ENCODE data around the gene NFE2L2.

Gene NFE2L2

DNA sequence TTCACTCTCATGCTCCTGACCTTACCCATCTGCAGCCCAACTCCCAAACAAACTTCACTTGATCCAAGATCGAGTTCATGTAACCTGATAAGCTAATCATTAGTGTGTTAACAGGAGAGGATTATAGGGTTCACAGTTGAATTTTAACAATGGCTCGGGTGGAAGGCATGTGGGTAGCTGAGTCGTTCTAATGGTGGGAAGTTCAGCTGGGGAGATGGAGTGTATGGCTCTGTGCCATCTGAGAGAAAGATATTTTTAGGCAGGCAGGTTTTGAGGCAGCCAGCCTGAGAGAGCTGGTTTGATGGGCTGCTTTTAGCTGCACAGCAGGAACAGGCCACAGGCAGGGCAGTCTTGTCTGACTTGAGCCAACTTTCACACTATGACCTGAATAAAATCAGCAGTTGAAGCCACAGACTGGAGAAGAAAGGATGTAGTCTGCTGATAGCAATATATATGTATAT, 17.7 kb upstream of the NFE2L2 start:
- Histone ChIP-seq H3K27me3 (ENCODE audit: control insufficient read depth, insufficient read depth, low read length) (no peaks in the 10 kb centered on the region), H3K79me2 (no peaks in the 10 kb centered on the region), H3K4me3 (ENCODE audit: low read depth, low read length) (no peak overlapping the region), H3K4me2 (ENCODE audit: low read length) (no peak overlapping the region), H3K9me3 (ENCODE audit: control insufficient read depth, low read length) (no peaks in the 10 kb centered on the region), H3K27ac (no peak overlapping the region), H3K36me3 (ENCODE audit: control insufficient read depth, insufficient read depth, low read length) (no peaks in the 10 kb centered on the region), H3K9ac (no peak overlapping the region), H3K4me1 (no peaks in the 10 kb centered on the region), H2AFZ (no peak overlapping the region)
- TF ChIP-seq, protein P1, sequence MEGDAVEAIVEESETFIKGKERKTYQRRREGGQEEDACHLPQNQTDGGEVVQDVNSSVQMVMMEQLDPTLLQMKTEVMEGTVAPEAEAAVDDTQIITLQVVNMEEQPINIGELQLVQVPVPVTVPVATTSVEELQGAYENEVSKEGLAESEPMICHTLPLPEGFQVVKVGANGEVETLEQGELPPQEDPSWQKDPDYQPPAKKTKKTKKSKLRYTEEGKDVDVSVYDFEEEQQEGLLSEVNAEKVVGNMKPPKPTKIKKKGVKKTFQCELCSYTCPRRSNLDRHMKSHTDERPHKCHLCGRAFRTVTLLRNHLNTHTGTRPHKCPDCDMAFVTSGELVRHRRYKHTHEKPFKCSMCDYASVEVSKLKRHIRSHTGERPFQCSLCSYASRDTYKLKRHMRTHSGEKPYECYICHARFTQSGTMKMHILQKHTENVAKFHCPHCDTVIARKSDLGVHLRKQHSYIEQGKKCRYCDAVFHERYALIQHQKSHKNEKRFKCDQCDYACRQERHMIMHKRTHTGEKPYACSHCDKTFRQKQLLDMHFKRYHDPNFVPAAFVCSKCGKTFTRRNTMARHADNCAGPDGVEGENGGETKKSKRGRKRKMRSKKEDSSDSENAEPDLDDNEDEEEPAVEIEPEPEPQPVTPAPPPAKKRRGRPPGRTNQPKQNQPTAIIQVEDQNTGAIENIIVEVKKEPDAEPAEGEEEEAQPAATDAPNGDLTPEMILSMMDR (IDR thresholded peaks at IDR 0.05) = no peak

DNA sequence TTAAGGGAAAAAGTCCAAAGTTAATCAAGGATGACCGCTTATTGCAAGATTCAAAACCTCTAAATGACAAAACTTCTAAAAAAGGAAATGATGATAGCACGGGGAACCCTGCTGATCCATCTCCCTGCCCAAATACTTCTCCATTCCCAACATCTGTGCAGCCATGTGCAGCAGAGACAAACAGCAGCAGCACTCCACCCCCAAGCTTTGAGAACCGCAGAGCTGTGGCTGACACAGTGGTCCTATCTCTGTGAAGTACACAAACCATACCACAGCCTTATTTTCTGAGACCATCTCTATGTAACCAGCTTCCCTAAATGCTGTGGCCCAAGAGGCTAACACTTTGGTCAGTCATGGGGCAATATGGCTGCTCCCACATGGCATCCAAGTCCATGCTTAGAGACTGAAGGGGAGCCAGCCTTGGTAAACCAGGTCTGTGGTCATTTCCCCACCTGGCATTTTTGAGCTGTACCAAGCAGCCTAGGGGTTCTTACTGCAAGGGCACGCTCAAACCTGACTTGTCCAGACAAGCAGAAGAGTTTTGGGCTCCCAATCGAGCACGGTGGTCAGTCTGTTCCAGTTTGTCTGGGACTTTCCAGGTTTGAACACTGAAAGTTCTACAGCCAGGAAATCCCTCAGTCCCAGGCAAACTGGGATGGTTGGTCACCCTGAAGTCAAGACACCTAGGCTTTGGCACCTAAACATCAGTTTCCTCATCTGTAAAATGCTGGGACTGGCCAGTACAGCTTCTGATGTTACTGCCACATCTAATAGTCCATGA, 17.1 kb upstream of the NFE2L2 start:
- H3K27ac ChIP-seq = no peak overlapping the region
- no peak overlapping the region for H2AFZ ChIP-seq
- no peaks in the 10 kb centered on the region for H3K27me3 ChIP-seq (ENCODE audit: control insufficient read depth, insufficient read depth, low read length)
- H3K4me3 ChIP-seq (ENCODE audit: low read depth, low read length) = no peak overlapping the region
- TF ChIP-seq, protein P1 (IDR thresholded peaks at IDR 0.05) = no peak
- H3K79me2 ChIP-seq = no peaks in the 10 kb centered on the region
- H3K4me1 ChIP-seq = no peaks in the 10 kb centered on the region
- no peak overlapping the region for H3K4me2 ChIP-seq (ENCODE audit: low read length)
- no peak overlapping the region for H3K9ac ChIP-seq
- no peaks in the 10 kb centered on the region for H3K9me3 ChIP-seq (ENCODE audit: control insufficient read depth, low read length)
- H3K36me3 ChIP-seq (ENCODE audit: control insufficient read depth, insufficient read depth, low read length) = no peaks in the 10 kb centered on the region

DNA sequence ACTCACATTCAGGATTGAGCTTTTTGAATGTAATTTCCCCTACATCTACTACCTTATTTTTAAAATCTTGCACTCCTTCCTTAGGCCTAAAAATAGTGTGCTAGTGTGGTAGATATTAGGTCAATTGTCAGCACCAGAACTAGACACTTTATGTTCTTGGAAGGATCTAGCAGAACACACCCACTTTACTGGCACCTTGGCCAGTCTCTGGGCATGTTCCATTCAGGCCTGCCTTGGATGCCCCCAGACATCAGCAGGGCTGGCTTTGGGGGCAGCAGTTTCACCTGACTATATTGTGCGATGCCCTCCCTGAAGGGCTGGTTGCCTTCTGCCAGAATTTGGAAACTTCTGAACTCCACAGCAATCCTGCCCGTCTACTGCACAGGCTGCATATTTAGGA, 15.3 kb upstream of the NFE2L2 start:
- TF ChIP-seq, protein P1 (IDR thresholded peaks at IDR 0.05) = no peak
- no peaks in the 10 kb centered on the region for H3K27me3 ChIP-seq (ENCODE audit: control insufficient read depth, insufficient read depth, low read length)
- H3K4me2 ChIP-seq (ENCODE audit: low read length) = no peak overlapping the region
- H3K9ac ChIP-seq = no peak overlapping the region
- no peaks in the 10 kb centered on the region for H3K79me2 ChIP-seq
- H2AFZ ChIP-seq = no peak overlapping the region
- no peaks in the 10 kb centered on the region for H3K36me3 ChIP-seq (ENCODE audit: control insufficient read depth, insufficient read depth, low read length)
- H3K4me1 ChIP-seq = no peaks in the 10 kb centered on the region
- no peaks in the 10 kb centered on the region for H3K9me3 ChIP-seq (ENCODE audit: control insufficient read depth, low read length)
- H3K4me3 ChIP-seq (ENCODE audit: low read depth, low read length) = no peak overlapping the region
- no peak overlapping the region for H3K27ac ChIP-seq

DNA sequence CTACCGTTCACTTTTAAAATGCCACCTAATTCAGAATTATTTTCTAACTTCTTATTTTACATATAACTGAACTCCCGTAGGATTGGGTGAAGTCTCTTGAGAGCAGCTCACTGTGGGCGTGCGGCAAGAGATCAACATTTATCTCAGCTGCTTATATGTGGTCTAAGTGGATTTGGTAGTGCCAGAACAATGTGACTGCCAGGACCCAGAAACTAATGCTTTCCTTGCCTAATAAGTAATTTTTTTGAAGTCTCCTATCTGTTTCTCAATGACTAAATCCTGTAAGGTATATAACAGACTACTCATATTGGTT, 11.2 kb upstream of the NFE2L2 start:
- Histone ChIP-seq H3K27ac (no peak overlapping the region), H3K4me3 (ENCODE audit: low read depth, low read length) (no peak overlapping the region), H3K9me3 (ENCODE audit: control insufficient read depth, low read length) (no peaks in the 10 kb centered on the region), H3K4me1 (no peaks in the 10 kb centered on the region), H3K27me3 (ENCODE audit: control insufficient read depth, insufficient read depth, low read length) (no peaks in the 10 kb centered on the region), H3K79me2 (no peaks in the 10 kb centered on the region), H3K9ac (no peak overlapping the region), H3K36me3 (ENCODE audit: control insufficient read depth, insufficient read depth, low read length) (no peaks in the 10 kb centered on the region), H2AFZ (no peak overlapping the region), H3K4me2 (ENCODE audit: low read length) (no peak overlapping the region)
- TF ChIP-seq, protein P1 (IDR thresholded peaks at IDR 0.05) = no peak

Data from parathyroid adenoma (tissue), 2 donors.